A673 (cell line): Measurements from ENCODE around the gene MDP1.

ENCODE experiments used
- EZH2 ChIP-seq: fragments of 200-600 bp; sonication (generic); IDR thresholded peaks from 2 replicates; pipeline ENCODE4 v1.6.1; 2017; ENCODE audit warnings: borderline replicate concordance, low read depth, mild to moderate bottlenecking, mixed read lengths, antibody characterized with exemption, low read length; ENCODE audit not compliant: poor library complexity, severe bottlenecking
- TF ChIP-seq, protein P1 (sequence below): fragments of 300-800, 200-600 bp; sonication (generic); conservative IDR thresholded peaks from 2 replicates; pipeline ENCODE4 v1.5.1; 2017; ENCODE audit warnings: low read depth, mild to moderate bottlenecking, antibody characterized with exemption, low read length, moderate library complexity, mixed read lengths

DNA sequence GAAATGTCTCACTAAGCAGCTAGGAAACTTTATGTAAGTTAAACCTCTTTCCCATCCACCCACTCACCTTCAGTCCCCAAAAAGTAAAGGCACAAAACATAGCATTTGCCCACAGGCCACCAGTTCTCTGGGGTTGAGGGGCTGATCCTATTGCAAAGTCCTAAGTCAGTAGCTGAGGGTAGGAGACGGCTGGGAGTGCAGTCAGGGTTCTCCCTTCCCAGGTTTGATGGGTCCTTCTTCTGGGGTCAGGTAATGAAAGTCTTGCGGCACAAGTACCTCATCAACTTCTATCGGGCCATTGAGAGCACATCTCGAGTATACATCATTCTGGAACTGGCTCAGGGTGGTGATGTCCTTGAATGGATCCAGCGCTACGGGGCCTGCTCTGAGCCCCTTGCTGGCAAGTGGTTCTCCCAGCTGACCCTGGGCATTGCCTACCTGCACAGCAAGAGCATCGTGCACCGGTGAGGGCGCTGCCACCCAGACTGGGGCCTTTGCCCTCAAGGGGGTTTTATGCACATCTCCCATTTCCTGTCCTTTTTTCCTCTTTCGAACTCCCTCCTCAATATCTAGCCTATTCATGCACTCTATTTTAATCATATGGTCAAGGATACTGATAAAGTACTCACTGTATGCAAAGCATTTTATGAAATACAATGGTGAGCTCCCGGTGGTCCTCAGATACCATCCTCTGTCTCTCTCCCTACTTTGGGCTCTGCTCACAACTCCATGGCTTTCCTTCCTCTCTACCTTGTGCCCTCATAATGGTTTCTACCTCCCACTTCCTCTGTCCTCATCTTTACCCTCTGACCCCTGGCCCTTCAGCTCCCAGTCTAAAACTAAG lies 9.4 kb downstream of the MDP1 start:
- TF ChIP-seq, protein P1, sequence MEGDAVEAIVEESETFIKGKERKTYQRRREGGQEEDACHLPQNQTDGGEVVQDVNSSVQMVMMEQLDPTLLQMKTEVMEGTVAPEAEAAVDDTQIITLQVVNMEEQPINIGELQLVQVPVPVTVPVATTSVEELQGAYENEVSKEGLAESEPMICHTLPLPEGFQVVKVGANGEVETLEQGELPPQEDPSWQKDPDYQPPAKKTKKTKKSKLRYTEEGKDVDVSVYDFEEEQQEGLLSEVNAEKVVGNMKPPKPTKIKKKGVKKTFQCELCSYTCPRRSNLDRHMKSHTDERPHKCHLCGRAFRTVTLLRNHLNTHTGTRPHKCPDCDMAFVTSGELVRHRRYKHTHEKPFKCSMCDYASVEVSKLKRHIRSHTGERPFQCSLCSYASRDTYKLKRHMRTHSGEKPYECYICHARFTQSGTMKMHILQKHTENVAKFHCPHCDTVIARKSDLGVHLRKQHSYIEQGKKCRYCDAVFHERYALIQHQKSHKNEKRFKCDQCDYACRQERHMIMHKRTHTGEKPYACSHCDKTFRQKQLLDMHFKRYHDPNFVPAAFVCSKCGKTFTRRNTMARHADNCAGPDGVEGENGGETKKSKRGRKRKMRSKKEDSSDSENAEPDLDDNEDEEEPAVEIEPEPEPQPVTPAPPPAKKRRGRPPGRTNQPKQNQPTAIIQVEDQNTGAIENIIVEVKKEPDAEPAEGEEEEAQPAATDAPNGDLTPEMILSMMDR, result no peak
- no peak for TF ChIP-seq EZH2
